Stimulated activated CD4-positive, alpha-beta T cell treated with anti-CD3 and anti-CD28 coated beads, Interleukin-2, amount 100 ng/mL, for 48 hours (primary cell): ENCODE data around the gene MYMK.

Experiments used
- DNase-seq, 2 donors: peaks; one replicate each; pipeline ENCODE4 v3.0.0-alpha.2; 2020

The MYMK gene

DNA sequence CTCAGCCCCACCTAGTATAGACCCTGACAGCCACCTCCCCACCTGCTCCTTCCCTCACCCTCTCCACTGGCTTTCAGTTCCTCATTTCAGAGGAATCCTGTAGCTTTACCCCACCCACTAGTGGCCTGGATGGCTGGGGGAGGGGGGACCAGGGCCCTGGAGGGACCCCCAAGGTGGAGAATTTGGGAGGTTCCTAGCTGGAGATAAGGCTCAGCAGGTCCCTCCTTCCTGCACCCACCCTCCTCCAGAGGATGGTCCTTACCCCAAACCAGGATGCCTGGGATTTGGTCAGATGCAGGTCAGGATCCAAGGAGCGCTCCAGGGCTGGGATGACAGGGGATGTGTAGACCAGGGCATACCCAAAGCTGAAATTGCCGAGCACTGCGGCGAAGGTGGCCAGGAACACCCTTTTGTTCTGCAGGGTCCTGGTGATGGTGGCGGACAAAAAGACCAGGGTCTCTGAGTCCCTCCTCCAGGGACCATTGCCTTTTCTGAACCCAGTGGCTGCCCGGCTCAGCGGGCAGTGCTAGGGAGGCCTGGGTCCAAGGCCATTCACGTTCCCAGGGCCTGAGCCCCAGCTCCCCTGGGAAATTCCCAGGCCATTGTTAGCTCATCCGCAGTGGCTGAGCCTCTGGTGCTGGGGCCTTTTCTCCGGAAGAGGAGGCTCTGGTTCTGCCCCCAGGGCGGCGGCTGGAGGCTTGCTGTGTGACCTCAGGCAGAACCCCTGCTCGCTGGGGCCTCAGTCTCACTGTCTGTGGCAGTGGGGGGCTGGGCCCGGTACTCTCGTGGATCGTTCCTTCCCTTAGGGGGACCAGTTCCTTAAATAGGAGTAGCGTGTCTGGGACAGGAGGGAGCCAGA lies 46.5 kb downstream of the MYMK start:
- DNase-seq = no peak

DNA sequence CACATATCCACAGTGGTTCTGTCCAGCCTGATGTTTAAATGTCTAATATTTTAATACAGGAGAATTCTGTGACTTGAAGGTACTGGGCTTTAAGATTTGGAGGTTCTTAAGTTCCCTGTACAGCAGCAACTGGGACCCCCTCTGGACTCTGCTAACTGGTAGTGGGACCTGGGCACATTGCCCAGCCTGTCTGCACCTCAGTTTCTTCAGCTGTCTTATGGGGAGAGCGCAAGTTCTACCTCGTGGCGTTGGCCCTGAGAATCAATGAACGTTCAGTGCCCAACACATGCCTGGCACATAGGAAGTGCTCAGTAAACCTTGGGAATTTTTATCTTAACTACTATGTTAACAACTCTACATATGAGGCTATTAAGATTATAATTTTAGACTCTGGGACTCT lies 47.3 kb downstream of the MYMK start:
- DNase-seq = no peak

DNA sequence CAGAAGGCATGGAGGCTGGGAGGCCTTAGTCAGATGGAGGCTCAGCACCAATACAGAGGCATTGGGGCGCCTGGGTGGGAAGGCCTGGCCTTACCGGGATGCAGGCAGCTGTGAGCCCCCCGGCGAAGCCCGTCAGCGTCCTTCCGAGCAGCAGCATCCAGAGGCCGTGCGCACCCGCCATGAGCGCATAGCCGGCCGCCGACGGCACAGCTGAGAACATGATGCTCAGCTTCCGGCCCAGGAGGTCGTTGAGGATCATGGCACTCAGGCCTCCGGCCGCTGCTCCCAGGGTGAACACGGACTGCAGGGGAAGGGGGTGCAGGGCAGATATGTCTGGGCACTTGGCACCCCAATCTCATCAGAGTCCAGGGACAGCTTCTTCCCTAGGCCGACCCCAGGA lies 47.8 kb downstream of the MYMK start:
- DNase-seq = no peak

DNA sequence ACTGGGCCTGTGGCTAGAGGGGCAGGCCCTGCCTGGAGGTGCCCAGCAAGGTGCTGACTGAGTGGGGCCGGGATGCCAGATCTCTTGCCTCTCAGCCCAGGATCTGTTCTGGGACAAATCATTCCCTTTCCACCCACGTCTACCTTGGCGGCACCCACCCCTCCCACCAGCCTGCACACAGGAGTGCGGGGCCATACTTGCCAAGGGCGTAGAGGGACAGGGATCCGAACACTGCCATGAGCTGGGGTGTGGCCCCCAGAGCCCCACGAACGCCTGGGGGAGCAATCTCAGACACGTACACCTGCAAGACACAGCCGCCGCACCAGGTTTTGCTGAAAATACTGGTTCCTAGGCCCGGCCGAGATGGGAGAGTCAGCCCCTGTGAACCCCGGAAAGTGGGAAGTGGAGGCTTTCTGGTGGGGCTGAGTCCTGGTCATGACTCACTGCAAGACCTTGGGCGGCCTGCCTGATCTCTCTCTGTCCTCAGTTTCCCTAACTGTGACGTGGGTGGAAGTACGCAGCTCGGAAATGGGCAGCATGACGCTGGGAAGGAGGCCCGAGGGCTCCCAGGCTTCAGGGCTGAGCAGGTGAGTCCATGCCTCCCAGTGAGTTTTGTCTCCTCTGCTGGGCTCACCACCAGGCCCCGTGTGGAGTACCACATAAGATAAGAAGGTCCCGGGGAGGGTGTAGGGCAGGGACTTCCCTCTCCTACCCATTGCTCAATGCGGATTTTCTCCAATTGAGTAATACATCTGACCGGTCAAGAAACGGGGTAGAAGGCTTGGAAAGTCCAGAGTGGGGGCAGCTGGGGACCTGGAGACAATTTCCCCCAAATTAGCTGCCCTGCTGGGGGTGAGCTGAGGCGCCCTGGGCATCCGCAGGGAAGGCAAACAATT lies 48.5 kb downstream of the MYMK start:
- no peak for DNase-seq

DNA sequence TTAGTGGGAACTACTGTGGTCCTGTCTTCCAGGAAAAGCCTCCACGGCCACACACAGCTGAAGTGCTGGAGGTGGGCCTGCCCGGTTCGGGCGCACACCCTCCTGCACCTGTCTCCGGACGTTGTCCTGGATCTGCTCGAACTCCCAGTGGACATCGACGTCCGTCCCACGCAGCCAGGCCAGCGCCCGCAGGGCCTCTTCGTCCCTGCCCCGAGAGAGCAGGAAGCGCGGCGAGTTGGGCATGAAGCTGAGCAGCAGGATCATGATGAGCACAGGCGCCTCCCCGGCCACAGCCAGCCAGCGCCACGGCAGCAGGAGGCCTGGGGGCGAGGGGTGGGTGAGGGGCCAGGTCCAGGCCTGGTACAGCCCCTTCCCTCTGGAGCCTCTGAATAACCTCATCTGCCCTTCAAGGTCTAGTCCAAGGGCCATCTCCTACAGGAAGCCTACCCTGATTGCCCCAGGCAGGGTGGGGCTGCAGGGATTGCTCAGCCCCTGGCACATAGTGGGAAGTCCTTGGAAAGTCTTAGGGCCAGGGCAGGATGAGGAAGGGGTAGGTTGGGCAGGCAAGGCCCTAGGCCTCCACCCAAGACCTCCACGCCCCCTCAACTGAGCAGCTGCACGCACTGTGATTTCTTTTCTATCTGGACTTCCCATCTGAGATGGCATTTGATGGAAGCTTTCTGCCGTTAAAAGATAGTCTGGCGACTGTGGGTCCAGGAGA lies 49.3 kb downstream of the MYMK start:
- DNase-seq = no peak

DNA sequence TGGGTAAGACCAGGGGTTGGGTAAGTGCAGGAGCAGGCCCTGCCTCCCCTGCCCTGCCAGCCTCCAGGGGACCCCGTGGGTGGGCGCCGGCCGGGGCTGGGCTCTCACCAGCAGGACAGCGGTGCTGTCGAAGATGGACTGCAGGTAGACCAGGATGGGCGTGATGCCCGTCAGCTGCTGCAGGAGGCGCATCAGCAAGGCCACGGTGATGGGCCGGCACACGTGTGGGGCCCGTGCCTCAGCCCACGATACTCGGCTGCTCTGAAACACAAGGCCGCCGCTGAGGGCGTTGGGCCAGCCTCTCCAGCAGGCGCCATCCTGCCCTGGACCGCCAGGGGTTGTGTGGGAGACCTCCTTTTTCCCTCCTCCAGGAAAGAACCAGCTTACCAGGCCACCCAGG lies 49.9 kb downstream of the MYMK start:
- no peak for DNase-seq

DNA sequence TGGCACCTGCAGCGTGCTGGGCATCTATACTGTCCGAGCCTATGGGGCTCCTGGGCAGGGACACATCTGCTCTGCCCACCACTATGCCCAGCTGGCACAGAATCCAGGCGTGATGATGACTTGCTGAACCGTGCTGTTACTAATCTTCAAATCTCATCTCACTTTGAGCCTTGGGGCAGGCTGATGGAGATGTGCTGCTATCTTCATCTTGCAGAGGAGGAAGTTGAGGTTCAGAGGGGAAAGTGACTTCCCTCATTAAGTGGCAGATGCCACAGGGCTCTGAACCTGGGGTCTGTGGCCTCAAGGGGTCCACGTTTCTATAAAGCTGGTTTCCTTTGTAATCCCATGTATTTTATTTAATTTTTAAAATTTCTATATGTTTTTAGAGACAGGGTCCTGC lies 50.5 kb downstream of the MYMK start:
- no peak for DNase-seq

DNA sequence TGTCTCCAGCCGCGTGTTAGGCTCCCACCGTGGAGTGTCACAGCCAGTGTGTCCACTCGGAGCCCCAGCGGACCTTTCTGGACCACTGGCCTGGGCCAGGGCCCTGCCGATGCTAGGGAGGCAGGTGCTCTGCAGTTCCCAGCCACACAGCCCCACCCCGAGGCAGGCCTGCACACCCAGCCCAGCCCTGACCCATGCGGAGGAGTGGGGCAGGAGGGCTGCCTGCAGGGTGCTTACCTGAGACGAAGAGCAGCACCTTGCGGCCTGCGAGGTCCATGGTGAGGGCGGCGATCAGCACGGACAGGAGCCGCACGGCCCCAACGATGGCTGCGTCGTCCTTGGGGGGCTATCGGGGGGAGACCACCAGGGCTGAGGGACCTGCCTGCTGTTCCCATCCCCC lies 51.0 kb downstream of the MYMK start:
- DNase-seq = no peak

DNA sequence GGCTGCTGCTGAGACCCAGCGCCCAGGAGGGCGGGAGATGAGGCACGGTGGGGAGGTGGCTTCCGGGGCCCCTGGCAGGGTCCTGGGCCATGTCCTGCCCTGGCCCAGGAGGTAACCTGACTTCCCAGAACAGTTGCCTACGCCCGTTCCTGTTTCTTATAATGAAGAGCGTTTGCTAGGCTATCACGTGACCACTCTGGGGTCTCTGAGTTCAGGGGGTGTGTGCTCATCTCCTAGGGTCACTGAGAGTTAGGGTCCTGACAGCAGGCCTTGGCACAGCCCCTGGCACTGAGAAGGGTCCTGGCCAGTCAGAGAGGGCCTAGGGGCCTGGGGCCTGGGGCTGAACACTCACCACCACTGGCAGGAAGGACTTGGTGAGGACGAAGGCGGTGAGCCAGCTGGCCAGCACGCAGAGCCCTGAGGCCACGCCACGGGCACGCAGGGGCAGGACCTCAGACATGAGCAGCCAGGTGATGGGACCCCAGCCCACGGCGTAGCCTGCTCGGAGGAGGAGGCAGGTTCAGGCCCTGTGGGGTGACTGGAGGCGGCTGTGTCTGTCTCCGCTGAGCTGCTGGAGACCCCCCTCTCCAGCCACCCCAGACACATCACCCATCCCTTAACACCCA lies 51.9 kb downstream of the MYMK start:
- DNase-seq = no peak

DNA sequence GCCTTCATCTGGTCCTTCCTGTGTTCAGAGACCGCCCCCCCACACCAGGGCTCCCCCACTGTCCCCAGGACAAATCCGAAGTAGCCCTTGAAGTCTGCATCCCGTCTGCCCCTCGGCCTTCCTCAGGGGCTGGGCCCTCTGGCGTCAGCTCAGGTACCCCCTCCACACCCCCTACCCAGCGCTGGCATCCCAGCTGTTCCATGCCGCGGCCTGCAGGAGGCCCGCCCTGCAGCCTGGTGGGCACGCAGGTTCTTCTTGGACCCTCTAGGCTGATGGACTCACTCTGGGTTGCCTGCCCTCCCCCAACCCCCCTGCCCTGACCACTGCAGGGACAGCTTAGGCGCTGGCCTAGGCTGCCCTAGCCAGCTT lies 52.5 kb downstream of the MYMK start:
- no peak for DNase-seq

DNA sequence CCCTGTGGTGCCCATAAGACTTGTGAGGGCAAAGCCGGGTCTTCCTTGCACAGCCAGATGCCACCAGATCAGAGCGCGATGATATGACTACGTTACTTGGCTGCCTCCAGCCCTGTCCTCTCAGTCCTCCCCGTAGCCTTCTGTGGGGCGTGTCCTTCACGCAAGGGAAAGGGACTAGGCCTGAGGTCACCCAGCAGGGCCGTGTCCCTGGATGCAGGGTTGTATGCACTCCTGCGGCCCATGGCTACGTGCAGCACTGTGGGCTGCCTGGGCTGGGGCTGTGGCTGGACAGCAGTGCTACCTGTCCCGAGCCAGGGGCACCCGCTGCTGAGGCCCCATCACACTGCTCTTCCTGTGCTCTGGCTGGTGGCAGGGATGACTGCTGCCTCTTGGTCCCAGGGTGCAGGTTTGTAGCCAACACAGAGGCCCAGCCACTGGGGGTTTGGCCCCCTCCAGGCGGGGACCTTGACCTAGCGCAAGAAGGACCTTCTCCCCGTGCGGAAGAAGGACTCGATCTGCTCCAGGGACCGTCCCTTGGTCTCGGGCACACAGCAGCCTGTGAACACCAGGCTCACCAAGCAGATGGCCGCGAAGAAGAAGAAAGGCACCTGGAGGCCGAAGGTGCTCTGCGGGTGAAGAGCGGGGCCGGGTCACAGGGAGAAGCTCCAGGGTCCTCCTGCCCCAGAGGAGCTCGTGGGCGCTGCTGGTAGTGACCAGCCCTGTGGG lies 53.0 kb downstream of the MYMK start:
- no peak for DNase-seq

DNA sequence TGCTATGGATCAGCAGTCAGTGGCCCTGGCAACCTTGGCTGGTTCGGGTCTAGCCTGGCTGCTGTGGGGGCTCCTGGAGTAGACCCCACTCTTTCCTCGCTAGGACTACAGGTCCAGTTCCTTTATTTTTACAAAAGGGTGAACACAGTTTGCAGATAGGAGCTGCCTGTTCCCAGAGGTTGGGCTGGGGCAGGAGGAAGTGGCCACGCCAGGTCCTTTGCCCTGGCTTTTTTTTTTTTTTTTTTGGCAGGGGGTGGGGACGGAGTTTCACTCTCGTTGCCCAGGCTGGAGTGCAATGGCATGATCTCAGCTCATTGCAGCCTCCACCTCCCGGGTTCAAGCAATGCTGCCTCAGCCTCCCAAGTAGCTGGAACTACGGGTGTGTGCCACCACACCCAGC lies 53.8 kb downstream of the MYMK start:
- no peak for DNase-seq

DNA sequence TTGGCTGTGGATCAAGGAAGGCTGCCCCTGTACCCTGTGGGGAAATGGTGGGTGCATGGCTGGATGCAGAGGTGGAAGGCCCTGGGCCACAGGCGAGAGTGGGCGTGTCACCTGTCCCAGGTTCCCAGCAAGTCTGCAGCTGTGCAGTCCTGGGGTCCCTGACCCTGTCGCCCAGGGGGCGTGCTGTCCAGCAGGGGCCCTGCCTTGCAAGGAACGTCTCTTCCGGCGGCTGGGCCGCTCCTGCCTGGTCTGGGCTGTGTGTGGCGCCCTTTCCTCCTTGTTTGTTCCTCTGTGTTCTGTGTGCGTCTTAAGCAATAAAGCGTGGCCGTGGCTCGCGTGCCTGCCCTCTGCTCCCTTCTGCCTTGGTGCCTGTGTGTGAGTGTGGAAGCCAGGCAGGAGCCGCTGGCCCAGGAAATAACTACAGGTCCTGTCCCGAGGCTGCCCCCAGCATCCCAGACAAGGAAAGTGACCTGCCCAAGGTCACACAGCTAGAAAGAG lies 54.3 kb downstream of the MYMK start:
- no peak for DNase-seq

DNA sequence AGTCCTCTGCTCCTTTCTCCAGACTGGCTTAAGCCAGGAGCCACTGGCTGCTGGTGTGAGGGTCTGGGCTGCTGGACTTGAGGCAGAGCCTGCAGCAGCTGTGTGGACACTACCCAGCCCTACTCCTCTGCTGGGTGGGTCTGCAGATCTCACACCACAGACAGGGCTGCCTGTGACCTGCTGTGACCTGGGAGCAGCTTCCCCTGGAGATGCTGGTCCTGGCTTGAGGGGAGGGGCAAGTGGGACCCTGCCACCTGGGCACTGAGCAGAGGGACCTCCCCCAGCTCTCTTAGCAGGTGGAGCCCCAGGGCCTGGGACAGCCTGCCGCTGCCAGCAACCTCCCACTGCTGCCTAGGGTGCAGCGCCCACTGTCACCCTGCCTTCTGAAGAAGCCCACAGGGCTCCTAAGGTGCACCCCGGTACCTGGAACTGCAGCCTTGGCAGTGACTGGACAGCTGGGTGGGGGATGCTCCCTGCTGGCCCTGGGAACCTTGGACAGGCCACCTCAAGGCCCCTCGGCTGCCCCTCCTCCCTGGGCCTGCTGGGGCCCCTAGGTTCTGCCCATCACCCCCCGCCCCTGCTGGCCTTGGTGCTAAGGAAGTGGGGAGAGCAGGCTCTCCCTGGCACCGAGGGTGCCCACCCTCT lies 55.9 kb downstream of the MYMK start:
- DNase-seq = no peak

DNA sequence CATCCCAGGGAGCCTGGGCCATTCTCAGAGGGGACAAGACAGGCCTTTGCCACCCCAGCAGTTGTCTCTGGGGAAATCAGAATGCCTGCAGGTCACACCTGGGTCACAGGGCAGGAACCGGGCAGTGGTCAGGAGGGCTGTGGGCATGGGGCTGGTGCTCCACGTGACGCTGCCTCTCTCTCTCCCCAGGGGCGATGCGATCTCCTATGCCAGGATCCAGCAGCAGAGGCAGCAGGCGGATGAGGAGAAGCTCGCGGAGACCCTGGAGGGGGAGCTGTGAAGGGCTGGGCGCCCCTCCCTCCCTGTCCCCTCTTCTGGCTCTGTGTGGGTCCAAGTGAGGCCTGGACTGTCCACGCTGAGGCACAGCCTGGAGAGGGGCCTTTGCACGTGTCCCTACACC lies 56.4 kb downstream of the MYMK start:
- no peak for DNase-seq

DNA sequence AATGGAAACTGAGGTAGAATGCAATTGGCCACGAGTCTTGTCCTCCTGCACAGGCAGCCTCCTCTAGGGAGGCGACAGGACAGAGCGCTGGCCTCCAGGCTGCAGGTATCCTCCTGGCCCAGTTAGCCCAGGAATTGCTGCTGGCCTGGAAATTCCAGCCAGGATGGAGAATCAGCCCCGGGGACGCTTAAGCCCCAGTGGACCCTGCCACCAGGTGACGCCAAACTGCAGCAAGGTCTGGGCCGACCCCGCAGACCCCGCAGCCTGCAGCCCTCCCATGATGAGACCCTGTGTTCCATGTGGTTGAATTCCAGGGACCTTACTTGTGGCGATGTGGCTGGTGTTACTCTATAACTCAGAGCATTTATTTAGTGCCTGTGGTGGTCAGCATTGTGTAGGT lies 57.7 kb downstream of the MYMK start:
- no peak for DNase-seq

DNA sequence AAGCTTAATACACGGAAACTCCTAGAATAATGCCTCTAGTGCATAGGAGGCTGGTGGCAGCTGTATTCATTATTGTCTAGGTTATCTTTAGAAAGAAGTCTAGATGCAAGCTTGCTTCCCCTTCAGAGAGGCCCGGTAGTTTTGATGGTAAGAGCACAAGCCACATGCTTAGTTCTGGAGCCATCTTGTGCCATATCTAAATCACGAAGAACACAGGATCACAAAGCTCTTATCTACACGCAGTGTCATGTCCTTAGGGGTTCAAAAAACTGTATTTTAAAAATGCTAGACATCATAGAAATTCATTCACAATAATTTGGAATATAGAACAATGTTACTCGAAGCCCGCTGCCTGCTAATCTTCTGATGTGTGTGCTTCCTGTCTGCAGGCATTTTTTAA lies 58.8 kb downstream of the MYMK start:
- no peak for DNase-seq

DNA sequence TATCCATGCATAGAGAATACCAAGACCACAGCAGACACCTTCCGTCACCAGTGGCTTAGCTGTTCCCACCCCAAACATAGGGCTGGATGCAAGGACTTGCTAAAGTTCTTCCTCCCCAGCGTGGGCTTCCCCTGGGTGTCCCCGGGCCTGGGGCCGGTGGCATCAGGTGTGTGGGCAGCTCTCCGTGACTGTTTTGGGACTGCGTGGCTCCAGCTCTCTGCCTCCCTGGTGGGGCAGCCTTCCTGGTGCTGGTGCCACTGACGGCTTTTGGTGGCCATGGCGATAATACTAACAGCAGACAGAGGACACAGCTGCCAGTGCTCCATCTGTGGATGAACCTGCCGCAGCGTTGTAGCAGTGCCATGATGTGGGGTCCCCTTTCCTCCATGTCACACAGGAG lies 60.1 kb downstream of the MYMK start:
- no peak for DNase-seq
